Measurements from ENCODE around the gene OTOP3.

OTOP3 gene

DNA sequence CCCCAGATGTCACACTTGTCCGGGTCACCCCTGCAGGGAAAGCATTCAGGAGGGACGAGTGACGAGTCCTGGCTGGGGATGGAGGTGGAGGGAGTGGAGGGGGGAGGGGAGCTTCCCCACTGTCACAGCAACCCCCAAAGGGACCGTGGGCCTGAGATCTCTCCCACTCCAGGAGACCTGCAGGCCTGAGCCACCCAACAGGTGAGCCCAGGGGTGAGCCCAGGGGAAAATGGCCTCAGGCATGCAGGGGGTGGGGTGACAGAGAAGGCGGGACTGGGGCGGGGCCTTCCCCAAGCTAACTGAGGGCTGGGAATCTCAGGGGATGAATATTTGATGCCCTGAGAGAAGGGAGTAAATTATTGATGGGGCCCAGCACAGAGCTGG, 15.1 kb upstream of the OTOP3 start:
- H3K36me3 ChIP-seq (ENCODE audit: control insufficient read depth, insufficient read depth, low read length), result no peaks in the 10 kb centered on the region
- peaks cover 27% of the 10 kb centered on the region for H3K27me3 ChIP-seq (ENCODE audit: control insufficient read depth, insufficient read depth, low read length)
- no peak overlapping the region for H3K9ac ChIP-seq (ENCODE audit: low read length)
- no peak overlapping the region for H3K27ac ChIP-seq (ENCODE audit: low read depth, low read length)
- no peak overlapping the region for H3K4me3 ChIP-seq (ENCODE audit: low read length)
- no peaks in the 10 kb centered on the region for H3K4me1 ChIP-seq (ENCODE audit: control insufficient read depth, insufficient read depth, low read length)

DNA sequence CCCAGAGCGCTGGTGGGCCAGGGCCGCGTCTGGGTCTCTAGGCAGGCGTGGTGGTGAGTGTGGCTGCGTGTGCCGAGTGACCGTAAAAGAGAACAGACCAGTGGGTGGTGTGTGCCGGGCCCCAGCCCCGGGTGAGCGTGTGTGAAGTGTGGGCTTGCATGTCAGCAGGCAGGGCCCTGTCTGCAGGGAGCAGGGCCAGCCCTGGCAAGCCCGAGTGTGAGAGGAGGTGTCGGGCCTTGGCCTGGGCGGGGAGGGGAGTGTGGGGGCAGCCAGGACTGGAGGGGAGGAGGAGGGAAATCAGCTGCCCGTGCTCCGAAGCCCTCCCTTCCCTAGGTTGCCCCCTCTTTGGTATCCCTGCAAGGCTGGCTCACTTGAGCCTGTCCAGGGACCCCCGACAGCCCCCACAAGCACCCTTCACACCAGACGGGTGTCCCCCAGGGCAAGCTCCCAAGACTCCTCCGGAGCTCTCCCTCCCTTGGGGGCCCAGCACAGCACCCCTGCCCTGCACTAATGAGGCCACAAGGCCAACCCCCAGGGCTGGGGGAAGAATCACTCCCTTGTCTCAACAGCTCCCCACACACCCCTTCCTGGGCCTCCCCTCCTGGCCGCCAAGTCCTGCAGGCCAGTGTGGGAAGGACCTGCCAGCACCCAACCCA, 14.5 kb upstream of the OTOP3 start:
- Histone ChIP-seq H3K27me3 (ENCODE audit: control insufficient read depth, insufficient read depth, low read length) (peaks cover 29% of the 10 kb centered on the region), H3K9ac (ENCODE audit: low read length) (no peak overlapping the region), H3K4me1 (ENCODE audit: control insufficient read depth, insufficient read depth, low read length) (no peaks in the 10 kb centered on the region), H3K36me3 (ENCODE audit: control insufficient read depth, insufficient read depth, low read length) (no peaks in the 10 kb centered on the region), H3K27ac (ENCODE audit: low read depth, low read length) (no peak overlapping the region), H3K4me3 (ENCODE audit: low read length) (no peak overlapping the region)

DNA sequence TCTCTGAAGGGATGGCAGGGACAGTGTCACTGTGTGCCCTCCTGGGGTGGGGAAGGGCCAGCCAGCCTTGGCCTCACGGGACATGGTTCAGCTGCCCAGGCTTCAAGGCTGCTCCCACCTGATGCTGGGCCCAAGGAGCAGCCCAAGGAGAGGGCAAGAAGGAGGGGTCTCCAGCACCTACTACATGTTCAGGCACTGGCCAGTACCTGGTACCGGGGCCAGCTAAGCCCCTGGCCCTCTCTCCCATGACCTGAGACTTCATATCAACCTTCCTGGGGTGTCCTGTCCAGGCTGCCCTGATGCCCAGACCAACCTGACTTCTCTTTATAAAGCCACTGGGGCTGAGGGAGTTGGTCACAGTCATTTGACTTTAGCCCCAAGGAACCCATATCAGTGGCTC, 13.9 kb upstream of the OTOP3 start:
- Histone ChIP-seq H3K27me3 (ENCODE audit: control insufficient read depth, insufficient read depth, low read length) (peaks cover 29% of the 10 kb centered on the region), H3K36me3 (ENCODE audit: control insufficient read depth, insufficient read depth, low read length) (no peaks in the 10 kb centered on the region), H3K4me1 (ENCODE audit: control insufficient read depth, insufficient read depth, low read length) (no peaks in the 10 kb centered on the region), H3K4me3 (ENCODE audit: low read length) (no peak overlapping the region), H3K27ac (ENCODE audit: low read depth, low read length) (no peak overlapping the region), H3K9ac (ENCODE audit: low read length) (no peak overlapping the region)

DNA sequence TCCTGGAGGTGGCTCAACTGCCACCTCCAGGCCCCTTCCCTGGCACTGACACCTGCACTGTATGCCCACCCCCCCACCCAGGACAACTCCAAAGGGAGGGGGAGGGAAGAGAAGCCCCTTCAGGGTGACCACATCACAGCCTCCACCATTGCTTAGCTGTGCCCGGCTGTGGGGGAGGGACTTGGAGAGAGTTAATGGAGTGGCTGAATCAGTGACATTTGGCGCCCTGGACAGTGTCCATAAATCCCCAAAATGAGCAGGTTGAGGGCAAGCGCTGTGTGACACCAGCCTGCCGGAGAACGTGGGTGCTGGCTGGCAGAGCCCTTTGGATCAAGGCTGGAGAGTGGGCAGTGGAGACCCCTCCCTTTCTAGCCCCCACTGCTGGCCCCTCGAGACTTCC, 13.5 kb upstream of the OTOP3 start:
- Histone ChIP-seq H3K36me3 (ENCODE audit: control insufficient read depth, insufficient read depth, low read length) (no peaks in the 10 kb centered on the region), H3K27ac (ENCODE audit: low read depth, low read length) (no peak overlapping the region), H3K4me3 (ENCODE audit: low read length) (no peak overlapping the region), H3K4me1 (ENCODE audit: control insufficient read depth, insufficient read depth, low read length) (no peaks in the 10 kb centered on the region), H3K27me3 (ENCODE audit: control insufficient read depth, insufficient read depth, low read length) (peaks cover 33% of the 10 kb centered on the region), H3K9ac (ENCODE audit: low read length) (no peak overlapping the region)

DNA sequence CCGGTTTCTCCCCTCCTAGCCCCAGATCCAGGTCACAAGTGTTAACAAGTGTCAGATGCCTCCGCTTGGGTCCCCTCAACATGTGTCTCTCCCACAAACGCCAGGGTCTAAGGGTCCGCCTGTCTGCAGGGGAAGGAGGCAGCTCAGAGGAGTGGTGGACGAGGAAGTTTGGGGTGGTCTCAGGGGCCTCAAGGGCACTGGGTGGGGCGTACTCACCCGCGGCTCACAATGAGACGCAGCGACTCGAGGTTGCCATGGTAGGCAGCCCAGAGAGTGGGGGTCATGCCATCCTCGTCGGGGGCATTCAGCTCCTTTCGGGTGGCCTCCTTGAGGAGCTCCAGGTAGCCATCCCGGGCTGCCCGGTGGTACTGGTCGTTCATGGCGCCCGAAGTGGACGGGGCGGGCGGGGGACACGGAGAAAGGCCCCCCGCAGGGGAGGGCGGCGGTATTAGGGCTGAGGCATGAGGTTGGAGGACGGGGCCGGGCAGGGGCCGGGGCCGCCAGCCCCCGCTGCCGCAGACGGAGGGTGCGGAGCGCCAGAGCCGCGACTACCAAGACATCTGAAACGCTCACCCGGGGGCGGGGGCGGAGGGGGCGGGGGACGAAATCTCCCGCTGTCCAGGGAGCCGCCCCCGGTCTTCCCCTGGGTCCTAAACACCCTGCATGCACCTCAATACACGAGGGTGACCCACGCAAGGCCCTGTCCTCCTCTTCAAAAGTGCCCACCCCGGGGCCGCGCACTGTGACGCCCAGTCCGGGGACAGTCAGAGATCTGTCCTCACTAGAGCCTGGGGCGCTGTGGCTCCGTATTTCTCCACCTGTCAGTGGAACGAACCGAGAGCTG, 12.8 kb upstream of the OTOP3 start, which contains the start of gene USH1G:
Gene USH1G, minus strand, starts transcription at position 562 of the 844 bp plus-strand sequence. Its CDS starts 182 bp downstream, at position 380.
- no peak within 1 kb of the TSS for H3K9ac ChIP-seq (ENCODE audit: low read length)
- no peaks in the 10 kb centered on the region for H3K36me3 ChIP-seq (ENCODE audit: control insufficient read depth, insufficient read depth, low read length)
- H3K27ac ChIP-seq (ENCODE audit: low read depth, low read length), result no peak within 1 kb of the TSS
- no peaks in the 10 kb centered on the region for H3K4me1 ChIP-seq (ENCODE audit: control insufficient read depth, insufficient read depth, low read length)
- peaks cover 35% of the 10 kb centered on the region for H3K27me3 ChIP-seq (ENCODE audit: control insufficient read depth, insufficient read depth, low read length)
- no peak within 1 kb of the TSS for H3K4me3 ChIP-seq (ENCODE audit: low read length)

DNA sequence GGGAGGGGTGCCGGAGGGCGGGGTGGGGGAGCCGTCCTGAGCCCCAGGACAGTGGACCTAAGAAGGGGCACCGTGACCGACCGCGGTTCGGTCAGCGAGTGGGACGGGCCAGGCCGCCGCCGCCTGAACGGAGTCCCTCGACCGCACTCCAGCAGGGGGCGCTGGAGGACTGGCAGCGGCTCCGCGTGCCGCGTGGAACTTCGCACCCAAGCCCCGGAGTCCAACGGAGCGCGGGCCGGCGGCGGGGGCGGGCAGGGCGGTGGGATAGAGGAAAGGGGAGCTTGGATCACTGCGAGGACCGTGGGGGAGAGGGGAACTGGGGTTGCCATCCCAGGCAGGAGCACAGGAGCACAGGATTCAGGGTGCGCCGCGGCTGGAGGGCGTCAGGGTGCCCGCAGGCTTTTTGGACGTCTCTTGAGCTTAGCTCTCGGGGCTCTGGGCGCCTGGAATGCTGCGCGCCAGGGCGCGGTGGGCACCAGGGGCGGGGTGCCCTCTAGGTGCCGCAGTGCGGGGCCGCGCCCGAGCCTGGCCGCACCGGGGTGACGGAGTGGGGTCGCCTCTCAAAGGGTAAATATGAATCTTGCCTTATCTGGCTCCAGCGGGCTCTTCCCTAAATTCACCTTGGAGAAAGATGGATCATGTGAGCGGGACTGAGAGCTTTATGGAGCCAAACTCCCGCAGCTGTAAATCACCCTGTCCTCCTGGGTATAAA, 12.0 kb upstream of the OTOP3 start:
- Histone ChIP-seq H3K27me3 (ENCODE audit: control insufficient read depth, insufficient read depth, low read length) (peaks cover 35% of the 10 kb centered on the region), H3K27ac (ENCODE audit: low read depth, low read length) (no peak overlapping the region), H3K36me3 (ENCODE audit: control insufficient read depth, insufficient read depth, low read length) (no peaks in the 10 kb centered on the region), H3K4me1 (ENCODE audit: control insufficient read depth, insufficient read depth, low read length) (no peaks in the 10 kb centered on the region), H3K9ac (ENCODE audit: low read length) (no peak overlapping the region), H3K4me3 (ENCODE audit: low read length) (no peak overlapping the region)

DNA sequence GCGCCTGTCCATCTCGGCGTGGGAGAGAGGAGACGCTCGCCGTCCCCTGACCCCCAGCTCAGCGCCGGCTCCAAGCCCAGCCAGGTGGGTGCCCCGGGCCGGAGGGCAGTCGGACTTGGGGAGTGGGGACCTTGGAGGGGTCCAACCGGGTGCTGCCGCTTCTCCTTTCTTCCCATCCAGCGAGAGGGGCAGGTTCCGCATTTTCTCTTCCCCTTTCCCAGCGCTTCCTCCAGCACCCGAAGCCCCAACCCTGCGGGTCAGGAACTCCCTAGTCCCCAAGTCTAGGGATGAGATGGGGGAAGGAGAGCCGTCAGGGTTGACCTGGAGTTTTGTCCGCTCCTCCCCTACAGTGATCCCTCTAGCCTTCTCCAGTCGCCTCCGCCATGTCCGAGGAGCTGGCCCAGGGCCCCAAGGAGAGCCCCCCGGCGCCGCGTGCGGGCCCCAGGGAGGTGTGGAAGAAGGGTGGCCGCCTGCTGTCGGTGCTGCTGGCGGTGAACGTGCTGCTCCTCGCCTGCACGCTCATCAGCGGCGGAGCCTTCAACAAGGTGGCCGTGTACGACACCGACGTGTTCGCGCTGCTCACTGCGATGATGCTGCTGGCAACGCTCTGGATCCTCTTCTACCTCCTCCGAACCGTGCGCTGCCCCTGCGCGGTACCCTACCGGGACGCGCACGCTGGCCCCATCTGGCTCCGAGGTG, 11.3 kb upstream of the OTOP3 start, which contains the start of gene OTOP2:
Gene OTOP2, plus strand, starts transcription at position 24 of the 699 bp plus-strand sequence. Its CDS starts 360 bp downstream, at position 384.
- Histone ChIP-seq H3K4me1 (ENCODE audit: control insufficient read depth, insufficient read depth, low read length) (no peaks in the 10 kb centered on the region), H3K9ac (ENCODE audit: low read length) (no peak within 1 kb of the TSS), H3K27me3 (ENCODE audit: control insufficient read depth, insufficient read depth, low read length) (peaks cover 35% of the 10 kb centered on the region), H3K4me3 (ENCODE audit: low read length) (no peak within 1 kb of the TSS), H3K36me3 (ENCODE audit: control insufficient read depth, insufficient read depth, low read length) (no peaks in the 10 kb centered on the region), H3K27ac (ENCODE audit: low read depth, low read length) (no peak within 1 kb of the TSS)

DNA sequence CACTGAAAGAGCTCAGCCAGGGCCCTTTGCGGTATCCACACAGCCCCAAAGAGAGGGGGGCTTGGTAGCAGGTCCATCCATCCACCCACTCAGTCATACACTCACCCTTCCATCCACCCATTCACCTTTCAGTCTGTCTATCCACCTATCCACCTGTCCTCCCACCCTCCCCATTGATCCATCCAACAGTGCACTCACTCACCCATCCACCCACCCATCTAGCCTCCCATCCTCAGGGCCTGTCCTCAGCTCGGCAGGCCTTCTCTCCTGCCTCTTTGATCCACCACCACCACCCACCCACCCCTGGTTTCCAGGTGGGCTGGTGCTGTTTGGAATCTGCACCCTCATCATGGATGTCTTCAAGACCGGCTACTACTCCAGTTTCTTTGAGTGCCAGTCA, 10.5 kb upstream of the OTOP3 start:
- Histone ChIP-seq H3K27ac (ENCODE audit: low read depth, low read length) (no peak overlapping the region), H3K9ac (ENCODE audit: low read length) (no peak overlapping the region), H3K27me3 (ENCODE audit: control insufficient read depth, insufficient read depth, low read length) (peaks cover 35% of the 10 kb centered on the region), H3K4me1 (ENCODE audit: control insufficient read depth, insufficient read depth, low read length) (no peaks in the 10 kb centered on the region), H3K36me3 (ENCODE audit: control insufficient read depth, insufficient read depth, low read length) (no peaks in the 10 kb centered on the region), H3K4me3 (ENCODE audit: low read length) (no peak overlapping the region)

DNA sequence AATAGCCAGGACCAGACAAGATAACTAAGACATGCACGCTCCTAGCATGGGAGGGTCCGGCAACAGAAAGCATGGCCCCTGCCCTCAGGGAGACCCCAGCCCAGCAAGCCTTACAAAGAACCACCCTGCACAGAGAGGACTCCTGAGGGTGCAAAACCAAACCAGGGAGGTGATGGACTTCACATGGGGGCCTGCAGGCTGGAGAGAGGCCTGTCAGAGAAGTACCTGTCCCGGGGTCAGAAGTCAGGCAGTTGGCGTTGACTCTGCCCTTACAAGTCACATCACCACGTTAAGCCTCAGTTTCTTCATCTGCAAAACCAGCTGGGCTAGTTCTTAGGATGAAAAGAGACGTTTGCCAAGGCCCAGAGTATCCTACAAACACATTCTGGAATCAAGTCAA, 6.9 kb upstream of the OTOP3 start:
- Histone ChIP-seq H3K4me3 (ENCODE audit: low read length) (no peak overlapping the region), H3K9ac (ENCODE audit: low read length) (no peak overlapping the region), H3K27me3 (ENCODE audit: control insufficient read depth, insufficient read depth, low read length) (peaks cover 35% of the 10 kb centered on the region), H3K27ac (ENCODE audit: low read depth, low read length) (no peak overlapping the region), H3K36me3 (ENCODE audit: control insufficient read depth, insufficient read depth, low read length) (no peaks in the 10 kb centered on the region), H3K4me1 (ENCODE audit: control insufficient read depth, insufficient read depth, low read length) (no peaks in the 10 kb centered on the region)

DNA sequence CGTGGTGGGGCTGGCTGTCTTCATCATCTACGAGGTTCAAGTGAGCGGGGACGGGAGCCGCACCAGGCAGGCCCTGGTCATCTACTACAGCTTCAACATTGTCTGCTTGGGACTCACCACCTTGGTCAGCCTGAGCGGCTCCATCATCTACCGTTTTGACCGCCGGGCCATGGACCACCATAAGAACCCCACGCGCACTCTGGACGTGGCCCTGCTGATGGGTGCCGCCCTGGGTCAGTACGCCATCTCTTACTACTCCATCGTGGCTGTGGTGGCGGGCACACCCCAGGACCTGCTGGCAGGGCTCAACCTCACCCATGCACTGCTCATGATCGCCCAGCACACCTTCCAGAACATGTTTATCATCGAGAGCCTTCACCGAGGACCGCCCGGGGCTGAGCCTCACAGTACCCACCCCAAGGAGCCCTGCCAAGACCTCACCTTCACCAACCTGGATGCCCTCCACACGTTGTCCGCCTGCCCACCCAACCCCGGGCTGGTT, 5.1 kb upstream of the OTOP3 start:
- H3K27me3 ChIP-seq (ENCODE audit: control insufficient read depth, insufficient read depth, low read length), result peaks cover 21% of the 10 kb centered on the region

DNA sequence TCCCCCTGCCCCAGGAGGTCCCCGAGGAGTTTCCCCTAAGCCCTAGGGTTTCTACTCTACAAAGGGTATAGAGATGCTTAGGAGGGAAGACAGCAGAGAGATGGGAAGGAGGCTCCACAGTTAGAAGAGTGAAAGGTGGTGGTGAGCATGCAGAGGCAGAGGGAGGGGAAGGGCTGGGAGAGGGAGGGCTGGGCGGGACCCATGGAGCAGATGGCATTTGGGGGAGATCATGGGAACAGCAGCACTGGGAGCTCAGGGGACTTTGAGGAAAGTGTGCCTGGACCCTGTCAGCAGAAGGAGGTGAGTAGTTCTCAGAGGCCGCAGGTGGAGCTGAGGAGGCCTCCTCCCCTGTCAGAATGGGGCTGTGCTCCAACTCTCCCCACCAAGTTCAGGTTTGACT, 650 bp upstream of the OTOP3 start:
- Histone ChIP-seq H3K4me3 (ENCODE audit: low read length) (no peak overlapping the region), H3K9ac (ENCODE audit: low read length) (no peak overlapping the region), H3K4me1 (ENCODE audit: control insufficient read depth, insufficient read depth, low read length) (no peaks in the 10 kb centered on the region), H3K27ac (ENCODE audit: low read depth, low read length) (no peak overlapping the region), H3K27me3 (ENCODE audit: control insufficient read depth, insufficient read depth, low read length) (peaks cover 36% of the 10 kb centered on the region), H3K36me3 (ENCODE audit: control insufficient read depth, insufficient read depth, low read length) (no peaks in the 10 kb centered on the region)

More for the DNA sequence above, 5.1 kb upstream of the OTOP3 start:
- Histone ChIP-seq H3K4me1 (ENCODE audit: control insufficient read depth, insufficient read depth, low read length) (no peaks in the 10 kb centered on the region), H3K4me3 (ENCODE audit: low read length) (no peak overlapping the region), H3K9ac (ENCODE audit: low read length) (no peak overlapping the region), H3K27ac (ENCODE audit: low read depth, low read length) (no peak overlapping the region), H3K36me3 (ENCODE audit: control insufficient read depth, insufficient read depth, low read length) (no peaks in the 10 kb centered on the region)

DNA sequence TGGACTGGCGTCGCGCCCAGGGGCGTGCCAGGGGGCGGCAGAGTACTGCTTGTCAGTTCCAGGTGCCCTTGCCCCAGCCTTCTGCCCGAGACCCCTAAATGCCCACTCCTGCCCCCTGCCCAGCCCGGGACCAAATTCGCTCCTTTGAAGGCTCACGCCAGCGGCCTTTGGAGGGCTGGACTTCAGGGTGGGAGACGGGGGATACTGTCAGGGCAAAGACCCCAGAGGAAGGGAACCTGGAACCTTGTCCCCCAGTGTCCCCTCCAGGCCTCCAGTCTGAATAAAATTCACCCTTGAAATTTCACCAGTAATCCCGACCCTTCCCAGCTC, 737 bp downstream of the OTOP3 start:
- no peak overlapping the region for H3K27ac ChIP-seq (ENCODE audit: low read depth, low read length)
- H3K4me1 ChIP-seq (ENCODE audit: control insufficient read depth, insufficient read depth, low read length), result no peaks in the 10 kb centered on the region
- no peak overlapping the region for H3K4me3 ChIP-seq (ENCODE audit: low read length)
- no peaks in the 10 kb centered on the region for H3K36me3 ChIP-seq (ENCODE audit: control insufficient read depth, insufficient read depth, low read length)
- H3K27me3 ChIP-seq (ENCODE audit: control insufficient read depth, insufficient read depth, low read length), result peaks cover 34% of the 10 kb centered on the region
- no peak overlapping the region for H3K9ac ChIP-seq (ENCODE audit: low read length)

Measured in rectal smooth muscle tissue (tissue), 1 donor.